ENCODE results near the gene CGA. TPM values are rescaled to one million over a fixed set of nuclear protein-coding genes. Genes with fewer than 3 reads are reported as not detected.

CGA gene
- polyA plus RNA-seq, 6 donors from 2014 or later = not detected

DNA sequence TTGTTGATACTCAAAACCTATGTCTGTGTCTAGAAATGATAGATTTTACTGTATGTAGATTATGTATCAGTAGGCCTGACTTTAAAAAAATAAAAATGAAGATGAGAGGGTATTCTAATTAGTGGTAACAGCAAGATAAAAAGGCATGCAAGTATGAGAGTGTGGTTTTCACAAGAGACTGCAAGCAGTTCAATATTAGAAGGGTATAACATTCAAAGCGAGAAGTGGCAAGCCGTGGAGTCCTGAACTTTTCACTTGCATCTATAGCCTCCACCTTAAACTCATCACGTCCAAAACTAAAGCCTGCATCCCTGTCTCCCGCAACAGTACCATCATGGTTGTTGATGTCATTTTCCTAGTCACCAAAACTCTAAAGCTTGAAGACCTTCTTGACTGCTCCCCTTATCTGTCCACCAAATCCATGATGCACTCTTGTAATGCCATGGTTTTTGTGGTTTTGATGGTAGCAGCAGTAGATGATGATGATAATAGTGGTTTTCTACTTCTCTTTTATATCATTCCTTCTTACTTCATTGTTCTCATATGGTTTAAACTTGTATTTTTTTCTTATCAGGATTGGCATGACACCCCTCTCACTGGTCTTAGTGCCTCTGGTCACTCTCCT lies 9.2 kb upstream of the CGA start:
- Mint-ChIP-seq H3K4me3 (no peak overlapping the region), H3K9me3 (no peaks in the 10 kb centered on the region), H3K36me3 (no peaks in the 10 kb centered on the region), H3K27ac (no peak overlapping the region), H3K4me1 (peaks cover 0 to 4% (median 0%) of the 10 kb centered on the region in 3 donors), H3K27me3 (peaks cover 0 to 3% (median 0%) of the 10 kb centered on the region in 3 donors)
- no peak for ATAC-seq (ENCODE audit: low read depth in 2 of 2)
- DNase-seq = no peak

DNA sequence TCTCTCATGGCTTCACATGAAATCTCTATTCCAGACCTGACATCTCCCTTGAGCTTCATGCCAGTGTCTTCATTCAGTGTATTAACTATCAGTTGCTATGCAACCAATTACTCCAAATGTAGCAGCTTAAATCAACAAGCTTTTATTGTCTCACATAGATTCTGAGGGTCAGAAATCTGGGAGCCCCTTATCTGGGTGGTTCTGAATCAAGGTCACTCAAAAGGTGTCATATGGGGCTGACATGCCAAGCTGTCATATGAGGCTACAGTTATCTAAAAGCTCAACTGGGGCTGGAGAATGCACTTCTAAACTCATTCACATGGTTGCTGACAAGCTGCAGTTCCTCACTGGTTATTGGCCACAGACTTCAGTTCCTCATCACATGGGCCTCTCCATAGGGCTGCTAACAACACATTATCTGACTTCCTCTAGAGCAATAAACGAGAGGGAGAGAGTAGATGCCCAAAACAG lies 7.3 kb upstream of the CGA start:
- DNase-seq = no peak
- H3K4me1 Mint-ChIP-seq = peaks cover 0 to 4% (median 0%) of the 10 kb centered on the region in 3 donors
- H3K27ac Mint-ChIP-seq = no peak overlapping the region
- ATAC-seq (ENCODE audit: low read depth in 2 of 2) = peak; percentile 32 to 47
- H3K36me3 Mint-ChIP-seq = no peaks in the 10 kb centered on the region
- no peak overlapping the region for H3K4me3 Mint-ChIP-seq
- no peaks in the 10 kb centered on the region for H3K9me3 Mint-ChIP-seq
- H3K27me3 Mint-ChIP-seq = peaks cover 0 to 7% (median 0%) of the 10 kb centered on the region in 3 donors

DNA sequence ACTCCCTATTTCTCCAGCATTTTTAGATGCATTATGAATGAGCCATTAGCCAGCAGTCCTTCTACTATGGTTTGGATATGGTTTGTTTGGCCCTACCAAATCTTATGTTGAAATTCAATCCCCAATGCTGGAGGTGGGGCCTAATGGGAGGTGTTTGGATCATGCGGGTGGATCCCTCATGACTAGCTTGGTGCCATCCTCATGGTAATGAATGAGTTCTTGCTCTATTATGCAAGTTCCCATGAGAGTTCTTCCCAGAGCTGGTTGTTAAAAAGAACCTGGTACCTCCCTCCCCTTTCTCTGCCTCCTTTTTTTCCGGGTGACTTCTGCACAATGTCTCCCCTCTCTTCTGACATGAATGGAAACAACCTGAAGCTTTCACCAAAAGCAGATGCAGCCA lies 6.2 kb upstream of the CGA start:
- no peak overlapping the region for H3K27ac Mint-ChIP-seq
- H3K9me3 Mint-ChIP-seq = no peaks in the 10 kb centered on the region
- no peak overlapping the region for H3K4me3 Mint-ChIP-seq
- peaks cover 0 to 9% (median 7%) of the 10 kb centered on the region in 3 donors for H3K27me3 Mint-ChIP-seq
- DNase-seq (no peak), ATAC-seq (ENCODE audit: low read depth in 2 of 2) (no peak)
- no peaks in the 10 kb centered on the region for H3K36me3 Mint-ChIP-seq
- peaks cover 0 to 4% (median 0%) of the 10 kb centered on the region in 3 donors for H3K4me1 Mint-ChIP-seq

DNA sequence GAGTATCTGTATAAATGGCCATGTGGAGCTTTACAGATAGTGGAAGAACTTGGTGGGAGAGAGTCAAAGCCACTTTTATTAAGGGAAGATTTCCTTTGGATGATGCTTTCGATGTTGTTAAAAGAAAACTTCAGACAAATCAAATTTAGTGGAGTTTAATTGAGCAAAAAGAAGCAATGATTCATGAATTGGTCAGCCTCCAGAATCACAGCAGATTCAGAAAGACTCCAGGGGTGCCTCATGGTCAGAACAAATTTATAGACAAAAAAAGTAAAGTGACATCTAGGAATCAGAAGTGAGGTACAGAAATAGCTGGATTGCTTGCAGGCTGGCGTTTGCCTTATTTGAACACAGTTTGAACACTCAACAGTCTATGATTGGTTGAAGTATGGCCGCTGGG lies 5.3 kb upstream of the CGA start:
- Mint-ChIP-seq H3K4me3 (no peak overlapping the region), H3K36me3 (no peaks in the 10 kb centered on the region), H3K27me3 (peaks cover under 1 to 15% (median 8%) of the 10 kb centered on the region in 3 donors), H3K27ac (no peak overlapping the region), H3K4me1 (peaks cover 0 to 4% (median 0%) of the 10 kb centered on the region in 3 donors), H3K9me3 (no peaks in the 10 kb centered on the region)
- DNase-seq = no peak
- no peak for ATAC-seq (ENCODE audit: low read depth in 2 of 2)

DNA sequence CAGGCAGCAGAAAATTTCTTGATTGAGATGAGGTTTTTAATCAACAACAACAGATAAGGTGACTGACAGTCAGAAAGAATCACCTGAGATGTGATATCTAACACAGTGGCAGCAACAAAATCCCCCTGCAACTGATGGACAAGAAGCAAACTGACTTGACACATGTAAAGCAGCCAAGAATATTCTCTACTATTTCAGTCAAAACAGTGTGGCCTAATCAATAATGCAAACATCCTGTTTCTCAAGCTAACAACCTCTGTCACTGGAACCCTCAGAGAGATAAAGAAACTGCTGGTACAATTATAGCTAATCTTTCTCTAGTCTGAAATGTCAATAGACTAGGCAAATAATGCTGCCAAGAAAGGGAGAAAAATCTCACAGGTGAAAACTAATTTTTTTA lies 4.6 kb upstream of the CGA start:
- Mint-ChIP-seq H3K27me3 (peaks cover 5 to 20% (median 8%) of the 10 kb centered on the region in 3 donors), H3K9me3 (no peaks in the 10 kb centered on the region), H3K36me3 (no peaks in the 10 kb centered on the region), H3K4me3 (no peak overlapping the region), H3K4me1 (peaks cover 0 to 4% (median 0%) of the 10 kb centered on the region in 3 donors), H3K27ac (peak overlapping the region in 1 of 6 donors; percentile 3)
- ATAC-seq (ENCODE audit: low read depth in 2 of 2) (no peak), DNase-seq (no peak)

DNA sequence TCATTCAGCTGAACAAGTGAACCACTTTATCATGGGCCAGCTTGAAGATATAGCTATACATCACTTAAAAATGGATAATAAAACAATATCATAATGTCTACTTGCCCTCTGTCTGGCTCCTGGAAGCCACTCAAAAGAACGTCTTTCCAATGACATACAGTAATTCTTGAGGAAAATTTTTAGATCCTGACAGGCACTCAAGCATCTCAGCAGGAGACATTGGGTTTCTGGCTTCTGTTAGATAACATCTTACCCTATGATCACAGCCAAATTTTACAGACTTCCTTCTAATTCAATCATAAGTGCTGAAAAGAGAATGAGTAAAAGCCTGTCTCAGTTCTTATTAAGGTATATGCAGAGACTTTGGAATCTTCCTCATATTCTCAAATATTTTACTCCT lies 330 bp downstream of the CGA start:
- H3K9me3 Mint-ChIP-seq = no peaks in the 10 kb centered on the region
- no peak for DNase-seq
- H3K27me3 Mint-ChIP-seq = peaks cover 5 to 25% (median 16%) of the 10 kb centered on the region in 3 donors
- H3K4me1 Mint-ChIP-seq = peaks cover 0 to 4% (median 0%) of the 10 kb centered on the region in 3 donors
- no peak for ATAC-seq (ENCODE audit: low read depth in 2 of 2)
- H3K36me3 Mint-ChIP-seq = no peaks in the 10 kb centered on the region
- no peak overlapping the region for H3K27ac Mint-ChIP-seq
- no peak overlapping the region for H3K4me3 Mint-ChIP-seq

DNA sequence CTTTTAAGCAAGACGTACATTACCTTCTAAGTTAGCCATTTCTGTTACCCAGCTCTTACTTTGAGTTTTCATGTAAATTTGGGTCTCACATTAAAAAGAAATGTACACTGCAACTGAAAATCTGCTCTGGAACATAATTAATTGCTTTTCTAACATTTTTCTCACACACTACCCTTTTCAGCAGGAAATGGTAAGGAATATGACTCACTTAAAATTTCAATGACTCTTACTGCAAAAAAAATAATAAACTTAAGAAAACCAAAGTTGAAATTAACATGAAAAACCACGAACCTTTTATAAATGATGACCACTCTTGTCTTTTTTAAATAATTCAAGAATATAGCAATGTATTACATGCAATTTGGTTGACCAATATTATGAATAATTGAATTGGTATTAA lies 1.3 kb downstream of the CGA start:
- DNase-seq (no peak), ATAC-seq (ENCODE audit: low read depth in 2 of 2) (no peak)
- Mint-ChIP-seq H3K4me3 (no peak overlapping the region), H3K4me1 (no peaks in the 10 kb centered on the region), H3K27me3 (peaks cover 5 to 19% (median 16%) of the 10 kb centered on the region in 3 donors), H3K9me3 (no peaks in the 10 kb centered on the region), H3K36me3 (no peaks in the 10 kb centered on the region), H3K27ac (no peak overlapping the region)

DNA sequence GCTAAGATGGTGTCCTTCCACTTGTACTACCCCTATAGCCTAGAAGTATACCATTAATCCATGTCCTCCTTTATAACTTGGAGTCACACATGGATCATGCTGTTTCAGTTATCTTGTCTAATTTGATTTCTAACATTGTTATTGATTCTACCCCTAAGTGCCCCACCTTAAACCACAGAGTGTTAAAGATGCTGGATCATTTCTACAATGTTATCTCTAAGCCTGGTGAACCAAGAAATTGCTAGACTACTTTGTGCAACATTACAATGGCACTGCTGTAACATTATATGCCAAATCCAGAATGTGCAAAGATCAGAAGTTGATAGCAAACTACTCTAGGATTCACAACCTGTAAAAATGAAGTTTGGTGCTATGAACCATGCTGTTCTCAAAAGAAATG lies 1.7 kb downstream of the CGA start:
- no peak for ATAC-seq (ENCODE audit: low read depth in 2 of 2)
- Mint-ChIP-seq H3K4me1 (no peaks in the 10 kb centered on the region), H3K36me3 (no peaks in the 10 kb centered on the region), H3K27ac (no peak overlapping the region), H3K27me3 (peaks cover 5 to 19% (median 16%) of the 10 kb centered on the region in 3 donors), H3K4me3 (no peak overlapping the region), H3K9me3 (no peaks in the 10 kb centered on the region)
- no peak for DNase-seq

DNA sequence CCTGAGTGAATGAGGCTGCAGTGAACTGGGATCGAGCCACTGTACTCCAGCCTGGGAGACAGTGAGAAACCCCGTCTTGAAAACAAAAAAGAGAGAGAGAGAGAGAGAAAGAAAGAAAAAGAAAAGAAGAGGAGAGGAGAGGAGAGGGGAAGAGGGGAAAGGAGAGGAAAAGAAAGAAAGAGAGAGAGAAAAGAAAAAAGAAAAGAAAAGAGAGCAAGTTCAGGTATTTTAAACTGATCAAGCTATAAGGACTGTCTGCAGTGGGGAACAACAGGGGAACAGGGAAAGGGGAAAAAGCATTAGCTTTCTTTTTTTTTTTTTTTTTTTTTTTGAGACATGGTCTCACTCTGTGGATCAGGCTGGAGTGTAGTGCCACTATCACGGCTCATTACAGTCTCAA lies 2.5 kb downstream of the CGA start:
- Mint-ChIP-seq H3K27ac (no peak overlapping the region), H3K27me3 (peaks cover 5 to 19% (median 16%) of the 10 kb centered on the region in 3 donors), H3K4me1 (no peaks in the 10 kb centered on the region), H3K9me3 (no peaks in the 10 kb centered on the region), H3K4me3 (no peak overlapping the region), H3K36me3 (no peaks in the 10 kb centered on the region)
- DNase-seq (no peak), ATAC-seq (ENCODE audit: low read depth in 2 of 2) (no peak)

DNA sequence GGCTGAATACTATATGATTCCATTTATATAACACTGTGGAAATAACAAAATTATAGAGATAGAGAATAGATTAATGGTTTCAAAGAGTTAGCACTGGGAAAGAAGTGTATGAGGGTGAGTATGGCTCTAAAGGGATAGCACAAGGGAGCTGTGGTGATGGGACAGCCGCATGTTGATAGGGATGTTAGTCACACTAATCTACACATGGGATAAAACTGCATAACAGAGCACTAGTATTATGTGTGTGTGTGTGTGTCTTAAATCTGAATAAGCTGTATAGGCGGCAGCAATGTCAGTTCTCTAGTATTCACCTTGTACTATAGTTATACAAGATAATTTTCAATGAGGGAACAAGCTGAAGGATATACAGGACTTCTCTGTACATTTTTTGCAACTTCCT lies 5.8 kb downstream of the CGA start:
- Mint-ChIP-seq H3K27me3 (peaks cover 5 to 8% (median 7%) of the 10 kb centered on the region in 3 donors), H3K36me3 (no peaks in the 10 kb centered on the region)

DNA sequence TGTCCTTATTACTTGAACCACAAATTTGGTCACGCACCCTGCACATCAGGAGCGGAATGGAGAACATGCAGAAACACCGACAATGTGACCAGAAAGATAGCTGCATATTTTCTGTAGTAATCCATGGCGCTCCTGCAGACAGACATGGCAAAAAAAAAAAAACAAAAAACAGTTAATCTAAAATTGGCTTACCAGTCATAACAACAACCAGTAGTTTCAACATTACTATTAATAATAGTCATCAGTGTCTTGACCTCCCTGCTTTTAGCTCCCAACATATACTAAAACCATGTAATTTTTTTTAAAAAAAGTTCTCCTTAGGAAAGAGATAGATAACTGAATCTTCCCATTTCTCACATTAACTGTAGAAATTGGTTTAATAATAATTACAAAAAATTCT lies 6.8 kb downstream of the CGA start:
- H3K4me3 Mint-ChIP-seq = no peak overlapping the region
- H3K9me3 Mint-ChIP-seq = peaks cover 0 to 2% (median 0%) of the 10 kb centered on the region in 7 donors
- H3K36me3 Mint-ChIP-seq = no peaks in the 10 kb centered on the region
- H3K4me1 Mint-ChIP-seq = no peaks in the 10 kb centered on the region
- DNase-seq (no peak), ATAC-seq (ENCODE audit: low read depth in 2 of 2) (no peak)
- no peak overlapping the region for H3K27ac Mint-ChIP-seq
- H3K27me3 Mint-ChIP-seq = peaks cover 2 to 7% (median 5%) of the 10 kb centered on the region in 3 donors

More for the DNA sequence above, 5.8 kb downstream of the CGA start:
- Mint-ChIP-seq H3K4me1 (no peaks in the 10 kb centered on the region), H3K27ac (no peak overlapping the region), H3K9me3 (no peaks in the 10 kb centered on the region), H3K4me3 (no peak overlapping the region)
- ATAC-seq (ENCODE audit: low read depth in 2 of 2) (no peak), DNase-seq (no peak)

DNA sequence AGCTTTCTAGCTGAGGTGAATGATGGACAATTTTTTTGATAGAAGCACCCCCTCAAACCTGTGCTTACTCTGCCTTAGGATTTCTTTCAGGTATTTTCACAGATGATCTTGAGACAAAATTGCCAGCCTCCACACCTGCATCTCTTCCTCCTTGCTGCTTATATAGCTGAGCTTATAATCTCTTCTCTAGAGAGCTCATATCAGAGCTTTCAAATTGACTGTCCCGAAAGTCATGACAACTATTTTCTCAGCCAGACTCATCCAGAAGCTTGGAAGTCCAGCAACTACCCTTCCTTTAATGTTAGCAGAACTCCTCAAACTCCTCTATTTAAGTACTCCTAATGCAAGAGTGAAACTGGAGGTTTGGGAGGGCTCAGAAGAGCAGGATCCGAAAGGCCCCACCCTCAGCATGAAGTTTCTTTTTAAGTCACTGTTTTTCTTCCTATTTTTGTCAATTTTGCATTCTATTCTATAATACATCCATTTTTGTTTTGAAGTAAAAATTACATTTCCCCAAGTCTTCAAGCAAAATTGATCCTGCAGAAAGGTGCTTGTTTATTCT lies 12.7 kb downstream of the CGA start:
- no peak for ATAC-seq (ENCODE audit: low read depth in 2 of 2)
- no peak for DNase-seq
- Mint-ChIP-seq H3K9me3 (peaks cover 0 to 2% (median 0%) of the 10 kb centered on the region in 7 donors), H3K36me3 (no peaks in the 10 kb centered on the region), H3K4me1 (peaks cover 0 to 2% (median 0%) of the 10 kb centered on the region in 3 donors), H3K27ac (no peak overlapping the region), H3K4me3 (no peak overlapping the region), H3K27me3 (peaks cover 0 to 21% (median 8%) of the 10 kb centered on the region in 3 donors)

DNA sequence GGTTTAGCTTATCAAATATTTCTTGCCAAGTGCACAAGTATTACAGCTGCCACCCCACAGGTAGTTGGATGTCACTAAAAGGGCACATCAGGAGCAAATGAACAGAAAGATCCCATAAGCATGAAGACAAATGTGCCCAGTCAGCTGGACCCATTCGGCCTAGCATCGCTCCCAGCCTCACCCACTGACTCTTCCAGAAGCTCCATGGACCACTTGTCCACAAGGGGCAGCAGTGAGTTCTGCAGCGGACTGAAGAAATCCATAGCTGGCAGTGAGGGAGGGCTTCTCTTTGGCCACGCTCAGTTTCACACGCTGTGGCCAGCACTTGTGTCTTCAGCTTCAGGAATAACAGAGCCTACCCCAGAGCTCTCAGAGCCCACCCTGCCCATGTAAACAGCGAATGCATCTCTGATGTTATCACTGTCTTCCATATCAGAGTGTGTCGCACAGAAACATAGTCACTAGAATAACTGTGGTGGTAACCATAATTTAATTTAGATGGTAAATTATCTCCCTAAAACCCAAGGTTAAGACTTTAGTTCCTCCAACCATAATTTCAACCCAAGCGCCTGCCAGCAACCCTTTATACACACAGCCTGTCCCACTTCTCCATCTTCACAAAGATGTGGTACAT lies 15.8 kb downstream of the CGA start:
- H3K9me3 Mint-ChIP-seq = peaks cover 0 to 2% (median 0%) of the 10 kb centered on the region in 7 donors
- no peaks in the 10 kb centered on the region for H3K36me3 Mint-ChIP-seq
- no peak overlapping the region for H3K4me3 Mint-ChIP-seq
- H3K4me1 Mint-ChIP-seq = peaks cover 0 to 2% (median 0%) of the 10 kb centered on the region in 3 donors
- DNase-seq (peak; percentile 22), ATAC-seq (ENCODE audit: low read depth in 2 of 2) (peak; percentile 25 to 55)
- peaks cover 0 to 14% (median 8%) of the 10 kb centered on the region in 3 donors for H3K27me3 Mint-ChIP-seq
- H3K27ac Mint-ChIP-seq = no peak overlapping the region

DNA sequence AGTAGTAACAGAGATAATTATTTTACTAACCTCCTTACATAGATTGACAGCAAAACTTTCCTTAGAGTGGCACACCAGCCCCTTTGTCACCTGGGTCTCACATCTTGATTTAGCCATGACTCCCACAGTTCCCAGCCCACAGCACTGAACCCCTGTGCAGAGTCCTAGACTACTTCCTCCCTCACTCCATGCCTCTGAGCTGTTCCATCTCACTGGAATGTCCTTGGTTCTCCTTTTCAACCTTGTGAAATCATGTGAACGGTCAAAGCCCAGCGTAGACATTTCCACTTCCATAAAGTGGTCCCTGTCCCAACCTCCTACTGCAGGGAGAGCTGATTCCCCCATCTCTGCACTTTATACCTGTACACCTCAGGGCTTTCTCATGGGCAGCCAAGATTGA lies 19.7 kb downstream of the CGA start:
- H3K27me3 Mint-ChIP-seq = peaks cover 0 to 8% (median 4%) of the 10 kb centered on the region in 3 donors
- H3K4me3 Mint-ChIP-seq = no peak overlapping the region
- no peak for DNase-seq
- peaks cover 0 to 2% (median 0%) of the 10 kb centered on the region in 3 donors for H3K4me1 Mint-ChIP-seq
- no peak overlapping the region for H3K27ac Mint-ChIP-seq
- no peaks in the 10 kb centered on the region for H3K36me3 Mint-ChIP-seq
- no peak for ATAC-seq (ENCODE audit: low read depth in 2 of 2)
- H3K9me3 Mint-ChIP-seq = no peaks in the 10 kb centered on the region

Data from naive B cell (primary cell).